GM23248 (cell line): ENCODE measurements around the gene CD274. TPM values are rescaled to one million over a fixed set of nuclear protein-coding genes. Genes with fewer than 3 reads are reported as not detected.

Experiments used
- DNase-seq: peaks from one replicate; pipeline ENCODE4 v3.0.0-alpha.2; 2015
- H2AFZ ChIP-seq: fragments of 200-600 bp; sonication (generic); 2 replicates; pipeline ENCODE4 v1.6.1; 2016; ENCODE audit warnings: antibody characterized with exemption
- H3F3A ChIP-seq: fragments of 200-600 bp; sonication (generic); 2 replicates; pipeline ENCODE4 v1.6.1; 2016; ENCODE audit warnings: mild to moderate bottlenecking, antibody characterized with exemption, mixed run types; ENCODE audit not compliant: insufficient read depth
- H3K27ac ChIP-seq: fragments of 200-600 bp; sonication (generic); 2 replicates; pipeline ENCODE4 v1.5.1; 2016; ENCODE audit warnings: mild to moderate bottlenecking
- H3K27me3 ChIP-seq: fragments of 200-600 bp; sonication (generic); replicated peaks from 2 replicates; pipeline ENCODE4 v1.6.1; 2016; ENCODE audit warnings: mild to moderate bottlenecking; ENCODE audit not compliant: insufficient read depth
- H3K36me3 ChIP-seq: fragments of 200-600 bp; sonication (generic); 2 replicates; pipeline ENCODE4 v1.6.1; 2016; ENCODE audit warnings: low read depth, mild to moderate bottlenecking
- H3K4me1 ChIP-seq: fragments of 200-600 bp; sonication (generic); 2 replicates; pipeline ENCODE4 v1.6.1; 2016; ENCODE audit warnings: mild to moderate bottlenecking; ENCODE audit not compliant: insufficient read depth
- H3K4me2 ChIP-seq: fragments of 200-600 bp; sonication (generic); one replicate; pipeline ENCODE4 v1.6.1; 2016; ENCODE audit warnings: mild to moderate bottlenecking; ENCODE audit not compliant: unreplicated experiment
- H3K4me3 ChIP-seq: fragments of 200-600 bp; sonication (generic); 2 replicates; pipeline ENCODE4 v1.5.1; 2016; ENCODE audit warnings: mild to moderate bottlenecking
- H3K79me2 ChIP-seq: fragments of 200-600 bp; sonication (generic); 2 replicates; pipeline ENCODE4 v1.6.1; 2016; ENCODE audit warnings: mild to moderate bottlenecking; ENCODE audit not compliant: insufficient read depth
- H3K9ac ChIP-seq: fragments of 200-600 bp; sonication (generic); 2 replicates; pipeline ENCODE4 v1.6.1; 2016; ENCODE audit warnings: mild to moderate bottlenecking
- H3K9me2 ChIP-seq: fragments of 200-600 bp; sonication (generic); 2 replicates; pipeline ENCODE4 v1.6.1; 2016; ENCODE audit warnings: mixed run types, mild to moderate bottlenecking, moderate library complexity; ENCODE audit not compliant: insufficient read depth
- H3K9me3 ChIP-seq: fragments of 200-600 bp; sonication (generic); one replicate; pipeline ENCODE4 v1.6.1; 2017; ENCODE audit warnings: low read depth
- H4K20me1 ChIP-seq: fragments of 200-600 bp; sonication (generic); 2 replicates; pipeline ENCODE4 v1.6.0; 2016; ENCODE audit not compliant: insufficient read depth
- EZH2 ChIP-seq: fragments of 200-600 bp; sonication (generic); IDR thresholded peaks from 2 replicates; pipeline ENCODE4 v1.6.1; 2018; ENCODE audit warnings: antibody characterized with exemption, mild to moderate bottlenecking; ENCODE audit not compliant: insufficient read depth, poor library complexity, severe bottlenecking
- EZH2phosphoT487 ChIP-seq: fragments of 200-600 bp; sonication (generic); IDR thresholded peaks from 2 replicates; pipeline ENCODE4 v1.6.1; 2018; ENCODE audit warnings: antibody characterized with exemption, moderate library complexity, mild to moderate bottlenecking, low read depth; ENCODE audit not compliant: insufficient read depth
- WGBS, 2 experiments: methylation state at CpG; one replicate each; pipeline ENCODE4 v1.1.6; 2015 to 2017; ENCODE audit warnings: low lambda C conversion rate in 2 of 2, low coverage in 1 of 2; ENCODE audit errors: missing lambda C conversion rate in 2 of 2; 5-methylcytosine and 5-hydroxymethylcytosine counted together
- in situ Hi-C: fragments of 300-500 bp; cut with MboI; formaldehyde crosslinking; loops from 2 replicates; pipeline ENCODE4 v1.15.0; 2020
- polyA plus RNA-seq: library from polyadenylated mRNA; unstranded; fragments of >200 nt; fragmentation: Nextera tagmentation; extraction: Ambion mirVana; gene quantifications from 2 replicates; pipeline ENCODE4 v1.2.1, GENCODE V29; 2016
- total RNA-seq: library from RNA; depleted of rRNA; stranded (reverse); fragments of >200 nt; shearing (Covaris generic); gene quantifications from 2 replicates; pipeline ENCODE4 v1.2.3, GENCODE V29; 2014

CD274 gene
- total and polyA plus RNA-seq, 2 experiments from 2014 or later = 4.3 to 5.2 TPM

DNA sequence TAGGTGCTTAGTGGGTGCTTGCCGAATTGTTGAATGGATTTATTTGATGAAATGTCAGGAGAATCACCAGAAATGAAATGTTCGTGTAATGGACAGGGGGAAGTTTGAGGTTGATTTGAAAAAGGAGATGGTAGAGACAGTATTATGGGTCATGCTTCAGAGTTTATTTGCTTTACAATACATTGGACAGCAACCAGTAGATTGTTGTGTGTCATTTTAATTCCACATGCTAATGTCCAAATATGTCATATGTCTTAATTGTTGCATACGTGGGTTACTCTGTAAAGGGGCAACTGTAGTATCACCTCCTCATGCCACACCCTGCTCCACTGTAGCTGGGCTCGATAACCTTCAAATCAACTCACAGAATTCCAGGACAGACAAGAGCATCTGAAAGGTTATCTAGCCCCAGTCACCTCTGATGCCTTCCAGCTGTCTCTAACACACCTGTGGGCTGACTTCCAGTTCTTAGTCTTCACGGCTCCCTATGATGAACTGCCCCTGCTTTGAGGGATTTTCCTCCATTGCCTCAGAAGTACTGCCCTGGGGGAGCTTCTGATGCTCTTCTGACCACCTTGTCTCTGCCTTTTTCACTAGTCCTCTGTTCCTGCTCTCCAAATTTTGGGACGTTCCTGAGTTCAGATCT lies 61.7 kb downstream of the CD274 start:
- Histone ChIP-seq H4K20me1 (no peaks in the 10 kb centered on the region), H3K4me3 (peak overlapping the region; percentile 79), H3K9ac (peak overlapping the region; percentile 70), H3K4me2 (peak overlapping the region; percentile 99), H2AFZ (no peak overlapping the region), H3K27ac (peak overlapping the region; percentile 86), H3F3A (peaks cover 49% of the 10 kb centered on the region), H3K27me3 (no peaks in the 10 kb centered on the region), H3K36me3 (no peaks in the 10 kb centered on the region), H3K4me1 (peaks cover 54% of the 10 kb centered on the region), H3K9me3 (no peaks in the 10 kb centered on the region), H3K9me2 (no peaks in the 10 kb centered on the region), H3K79me2 (peaks cover 63% of the 10 kb centered on the region)
- 46 to 60% methylated on average over 6 of the region's 6 CpGs for WGBS, 2 experiments
- DNase-seq = peak; percentile 48
- TF ChIP-seq EZH2 (no peak), EZH2phosphoT487 (no peak)
- in situ Hi-C loops = no loop called here

DNA sequence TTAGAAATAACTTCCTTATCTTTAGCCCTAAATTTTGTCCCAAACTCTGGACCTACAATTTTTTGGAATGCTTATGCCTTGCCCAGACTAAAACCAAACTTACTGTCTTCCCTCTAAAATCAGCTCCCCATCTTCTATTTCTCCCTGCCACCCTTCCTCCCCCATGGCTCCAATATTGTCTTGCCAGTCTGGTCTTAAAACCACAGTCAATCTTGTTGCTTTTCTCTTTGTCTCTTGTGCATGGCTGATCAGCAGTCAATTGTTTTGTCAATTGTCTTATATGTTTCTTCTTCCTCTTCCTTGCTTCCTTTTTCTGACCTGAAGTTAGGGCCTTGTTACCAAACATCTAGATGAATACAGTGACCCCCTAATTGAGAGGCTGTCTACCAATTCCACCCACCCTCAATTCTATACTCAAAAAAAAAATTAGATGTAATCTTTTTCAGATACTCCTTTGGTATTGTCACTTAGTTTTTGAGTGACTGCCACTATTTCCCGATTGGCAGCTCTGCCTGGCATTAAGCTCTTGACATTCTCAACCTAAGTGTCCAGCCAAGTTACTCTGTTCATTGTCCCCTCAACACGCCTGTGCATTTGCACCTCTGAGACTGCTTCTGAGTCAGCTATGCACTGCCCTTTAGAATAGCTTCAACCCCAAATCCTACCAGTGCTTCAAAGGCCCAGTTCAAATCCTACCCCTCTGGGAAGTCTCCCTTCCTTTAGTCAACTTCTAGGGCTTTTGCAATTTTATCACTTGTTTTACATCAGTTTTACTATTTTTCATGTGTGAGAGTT lies 62.5 kb downstream of the CD274 start:
- peaks cover 60% of the 10 kb centered on the region for H3K4me1 ChIP-seq
- no peak for TF ChIP-seq EZH2
- no peak for TF ChIP-seq EZH2phosphoT487
- no peaks in the 10 kb centered on the region for H3K27me3 ChIP-seq
- no peaks in the 10 kb centered on the region for H4K20me1 ChIP-seq
- no peak overlapping the region for H2AFZ ChIP-seq
- peaks cover 57% of the 10 kb centered on the region for H3F3A ChIP-seq
- H3K9me2 ChIP-seq = no peaks in the 10 kb centered on the region
- H3K79me2 ChIP-seq = peaks cover 69% of the 10 kb centered on the region
- peak; percentile 10 for DNase-seq
- 19 to 27% methylated on average over 2 of the region's 2 CpGs for WGBS, 2 experiments
- in situ Hi-C loops = no loop called here
- H3K9me3 ChIP-seq = no peaks in the 10 kb centered on the region
- H3K27ac ChIP-seq = no peak overlapping the region
- H3K4me3 ChIP-seq = peak overlapping the region; percentile 79
- no peak overlapping the region for H3K9ac ChIP-seq
- H3K4me2 ChIP-seq = peak overlapping the region; percentile 99
- H3K36me3 ChIP-seq = no peaks in the 10 kb centered on the region

DNA sequence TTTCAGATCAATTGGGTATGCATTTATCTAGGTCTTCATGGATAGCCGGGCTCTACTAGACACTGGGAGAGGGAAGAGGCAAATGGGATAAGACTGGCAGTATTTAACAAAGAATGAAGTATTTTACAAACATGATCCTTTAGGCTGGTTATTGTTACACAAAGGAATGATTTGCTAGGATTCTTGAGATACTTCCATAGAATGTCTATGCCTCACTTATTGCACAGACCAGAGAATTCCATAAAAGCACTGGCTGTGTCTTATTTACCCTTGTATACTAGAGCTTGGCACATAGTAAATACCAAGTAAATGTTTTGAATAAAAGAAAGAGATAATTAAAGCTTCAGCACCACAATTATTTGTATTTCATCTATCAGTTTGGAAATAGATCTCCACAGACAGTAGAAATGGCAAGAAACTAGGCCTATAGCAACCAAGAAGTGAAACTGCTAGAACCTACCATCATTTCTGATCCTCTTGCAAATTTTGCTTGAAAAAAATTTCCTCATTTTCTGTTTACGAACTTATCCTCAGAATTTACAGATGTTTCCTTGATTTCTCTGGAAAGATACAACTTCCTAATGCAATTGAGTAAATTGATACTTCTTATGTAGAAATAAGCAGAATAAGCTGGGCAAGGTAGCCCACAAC lies 63.7 kb downstream of the CD274 start:
- Histone ChIP-seq H2AFZ (no peak overlapping the region), H3K36me3 (no peaks in the 10 kb centered on the region), H3K27ac (no peak overlapping the region), H3K79me2 (peaks cover 77% of the 10 kb centered on the region), H3K27me3 (no peaks in the 10 kb centered on the region), H3K9me3 (no peaks in the 10 kb centered on the region), H3K4me1 (peaks cover 65% of the 10 kb centered on the region), H3K4me3 (peak overlapping the region; percentile 79; the same call in 1 of the 2 replicates), H3K4me2 (peak overlapping the region; percentile 99), H4K20me1 (no peaks in the 10 kb centered on the region), H3F3A (peaks cover 62% of the 10 kb centered on the region), H3K9ac (no peak overlapping the region), H3K9me2 (no peaks in the 10 kb centered on the region)
- TF ChIP-seq EZH2phosphoT487 (no peak), EZH2 (no peak)
- in situ Hi-C loops = no loop called here
- no peak for DNase-seq
- WGBS, 2 experiments = 97 to 99% methylated on average over 2 of the region's 2 CpGs

DNA sequence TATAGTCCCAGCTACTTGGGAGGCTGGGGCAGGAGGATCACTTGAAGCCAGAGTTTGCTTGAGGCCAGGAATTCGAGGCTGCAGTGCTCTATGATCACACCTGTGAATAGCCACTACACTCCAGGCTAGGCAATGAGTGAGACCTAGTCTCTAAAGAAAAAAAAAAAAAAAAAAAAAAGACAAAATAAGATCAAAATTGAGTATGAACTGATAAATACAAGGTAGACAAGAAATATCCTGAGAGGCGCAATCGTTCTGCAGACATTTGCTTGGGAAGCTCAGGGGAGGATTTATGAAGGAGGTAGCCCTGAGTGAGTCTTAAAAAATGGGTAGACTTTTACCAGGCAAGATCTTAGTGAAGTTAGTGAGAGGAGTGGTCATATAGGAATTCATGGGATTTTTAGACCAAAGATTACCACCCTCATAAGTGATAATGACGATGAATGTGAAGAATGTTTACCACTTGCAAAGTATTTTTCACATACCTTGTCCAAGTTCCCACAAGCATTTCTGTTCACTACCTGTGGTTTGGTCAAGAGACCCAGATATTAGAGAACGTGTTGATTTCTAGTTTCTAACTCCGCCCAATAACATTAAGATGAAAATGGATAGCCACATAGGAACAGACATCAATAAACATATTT lies 64.4 kb downstream of the CD274 start:
- Histone ChIP-seq H3K4me3 (no peak overlapping the region), H2AFZ (no peak overlapping the region), H3K4me1 (peaks cover 61% of the 10 kb centered on the region), H4K20me1 (no peaks in the 10 kb centered on the region), H3F3A (peaks cover 57% of the 10 kb centered on the region), H3K4me2 (no peak overlapping the region), H3K27ac (no peak overlapping the region), H3K9ac (no peak overlapping the region), H3K27me3 (no peaks in the 10 kb centered on the region), H3K9me2 (no peaks in the 10 kb centered on the region), H3K9me3 (no peaks in the 10 kb centered on the region), H3K36me3 (no peaks in the 10 kb centered on the region), H3K79me2 (peaks cover 84% of the 10 kb centered on the region)
- no peak for DNase-seq
- TF ChIP-seq EZH2 (no peak), EZH2phosphoT487 (no peak)
- in situ Hi-C loops = no loop called here
- 97% methylated on average over 6 of the region's 6 CpGs for WGBS, 2 experiments
